ENCODE results near the gene PTPN7.

DNA sequence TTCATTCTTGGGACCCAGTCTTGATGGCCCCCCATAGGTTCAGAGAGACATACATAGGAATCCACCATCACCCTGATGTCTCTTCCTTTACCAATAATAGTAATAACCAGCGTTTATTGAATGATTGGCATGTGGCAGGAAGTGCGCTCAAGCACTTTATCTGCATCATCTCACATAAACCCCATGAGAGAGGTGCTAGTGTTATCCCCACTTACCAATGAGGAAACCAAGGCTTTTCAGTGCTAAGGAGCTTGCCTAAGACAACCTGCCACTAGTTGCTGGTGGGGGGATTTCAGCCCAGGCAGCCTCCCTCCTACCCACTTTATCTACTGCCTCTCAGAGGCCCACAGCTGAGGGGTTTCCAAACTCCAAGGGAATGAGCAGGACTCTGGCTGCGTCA, 40.9 kb upstream of the PTPN7 start:
- TF ChIP-seq, protein P1, sequence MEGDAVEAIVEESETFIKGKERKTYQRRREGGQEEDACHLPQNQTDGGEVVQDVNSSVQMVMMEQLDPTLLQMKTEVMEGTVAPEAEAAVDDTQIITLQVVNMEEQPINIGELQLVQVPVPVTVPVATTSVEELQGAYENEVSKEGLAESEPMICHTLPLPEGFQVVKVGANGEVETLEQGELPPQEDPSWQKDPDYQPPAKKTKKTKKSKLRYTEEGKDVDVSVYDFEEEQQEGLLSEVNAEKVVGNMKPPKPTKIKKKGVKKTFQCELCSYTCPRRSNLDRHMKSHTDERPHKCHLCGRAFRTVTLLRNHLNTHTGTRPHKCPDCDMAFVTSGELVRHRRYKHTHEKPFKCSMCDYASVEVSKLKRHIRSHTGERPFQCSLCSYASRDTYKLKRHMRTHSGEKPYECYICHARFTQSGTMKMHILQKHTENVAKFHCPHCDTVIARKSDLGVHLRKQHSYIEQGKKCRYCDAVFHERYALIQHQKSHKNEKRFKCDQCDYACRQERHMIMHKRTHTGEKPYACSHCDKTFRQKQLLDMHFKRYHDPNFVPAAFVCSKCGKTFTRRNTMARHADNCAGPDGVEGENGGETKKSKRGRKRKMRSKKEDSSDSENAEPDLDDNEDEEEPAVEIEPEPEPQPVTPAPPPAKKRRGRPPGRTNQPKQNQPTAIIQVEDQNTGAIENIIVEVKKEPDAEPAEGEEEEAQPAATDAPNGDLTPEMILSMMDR (IDR thresholded peaks at IDR 0.05), result no peak
- TF ChIP-seq ZFX (IDR thresholded peaks at IDR 0.05; ENCODE audit: borderline replicate concordance), result no peak

All from 22Rv1 (cell line).